ENCODE data around the gene SPATA2L. TPM values are rescaled to one million over a fixed set of nuclear protein-coding genes. Genes with fewer than 3 reads are reported as not detected.

The SPATA2L gene
- total and polyA plus RNA-seq, 10 of the 15 experiments (the other 5 are each of a cell fraction or from before 2014, with no cell fraction given), result 0.20 to 6.9 (median 3.9) TPM; not detected in 1

DNA sequence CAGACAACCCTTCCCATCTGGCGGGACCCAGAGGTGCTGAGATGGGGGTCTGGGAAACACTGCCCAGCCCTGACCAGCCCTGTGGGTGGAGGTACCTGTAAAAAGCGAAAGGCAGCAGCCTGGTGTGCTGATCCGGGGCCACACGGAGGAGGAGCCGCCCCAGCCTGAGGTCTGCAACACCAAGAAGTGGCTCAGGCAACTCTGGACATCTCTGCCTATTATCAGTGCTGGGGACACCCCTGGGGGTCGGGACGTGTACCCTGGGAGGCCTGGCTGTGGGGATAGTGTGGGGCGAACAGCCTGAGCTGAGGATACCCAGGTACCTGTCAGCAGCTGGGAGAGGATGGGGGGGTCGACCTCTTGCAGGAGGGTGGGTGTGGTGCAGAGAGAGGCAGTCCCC is 37.9 kb upstream of the SPATA2L start:
- ChIA-PET RAD21 (ENCODE audit: unreplicated experiment) (no interaction called here), SMC1A (ENCODE audit: uncharacterized antibody, unreplicated experiment) (no interaction called here), CTCF (interaction anchor here (1.0 to 1.4 kb wide), 3 partner anchors 30 to 121 kb away, joined by 3 to 4 read pairs (median 3); no protein-coding TSS in a partner anchor), POLR2A (no interaction called here)
- in situ Hi-C loops (cut with MboI) (no loop called here), intact Hi-C loops (cut with micrococcal nuclease; ENCODE audit: unreplicated experiment) (no loop called here)
- peaks cover 3% of the 10 kb centered on the region; the same call in 1 of the 2 replicates for H3K4me1 ChIP-seq (ENCODE audit: control insufficient read depth, insufficient read depth, low read length)
- no peak overlapping the region for H3K27ac ChIP-seq (ENCODE audit: control insufficient read depth, insufficient read depth)
- H3K9ac ChIP-seq (ENCODE audit: control insufficient read depth, insufficient read depth, low read length), result no peak overlapping the region
- H3K4me3 ChIP-seq, result no peak overlapping the region
- no peaks in the 10 kb centered on the region for H3K27me3 ChIP-seq (replicated peaks in 1 of 2; ENCODE audit: control insufficient read depth in 2 of 2, insufficient read depth in 2 of 2, low read length in 1 of 2)
- H3K79me2 ChIP-seq (ENCODE audit: control insufficient read depth, insufficient read depth, low read length), result no peaks in the 10 kb centered on the region
- ATAC-seq, result no peak
- no peak overlapping the region for H2AFZ ChIP-seq (ENCODE audit: control insufficient read depth, low read depth, low read length)
- H4K20me1 ChIP-seq (ENCODE audit: control insufficient read depth, insufficient read depth), result no peaks in the 10 kb centered on the region
- TF ChIP-seq POLR2AphosphoS2 (IDR thresholded peaks at IDR 0.05; ENCODE audit: low read depth, low read length) (no peak), NFXL1 (IDR thresholded peaks at IDR 0.05; ENCODE audit: borderline replicate concordance) (no peak), PAX8 (IDR thresholded peaks at IDR 0.05) (no peak)
- TF ChIP-seq, protein P1, sequence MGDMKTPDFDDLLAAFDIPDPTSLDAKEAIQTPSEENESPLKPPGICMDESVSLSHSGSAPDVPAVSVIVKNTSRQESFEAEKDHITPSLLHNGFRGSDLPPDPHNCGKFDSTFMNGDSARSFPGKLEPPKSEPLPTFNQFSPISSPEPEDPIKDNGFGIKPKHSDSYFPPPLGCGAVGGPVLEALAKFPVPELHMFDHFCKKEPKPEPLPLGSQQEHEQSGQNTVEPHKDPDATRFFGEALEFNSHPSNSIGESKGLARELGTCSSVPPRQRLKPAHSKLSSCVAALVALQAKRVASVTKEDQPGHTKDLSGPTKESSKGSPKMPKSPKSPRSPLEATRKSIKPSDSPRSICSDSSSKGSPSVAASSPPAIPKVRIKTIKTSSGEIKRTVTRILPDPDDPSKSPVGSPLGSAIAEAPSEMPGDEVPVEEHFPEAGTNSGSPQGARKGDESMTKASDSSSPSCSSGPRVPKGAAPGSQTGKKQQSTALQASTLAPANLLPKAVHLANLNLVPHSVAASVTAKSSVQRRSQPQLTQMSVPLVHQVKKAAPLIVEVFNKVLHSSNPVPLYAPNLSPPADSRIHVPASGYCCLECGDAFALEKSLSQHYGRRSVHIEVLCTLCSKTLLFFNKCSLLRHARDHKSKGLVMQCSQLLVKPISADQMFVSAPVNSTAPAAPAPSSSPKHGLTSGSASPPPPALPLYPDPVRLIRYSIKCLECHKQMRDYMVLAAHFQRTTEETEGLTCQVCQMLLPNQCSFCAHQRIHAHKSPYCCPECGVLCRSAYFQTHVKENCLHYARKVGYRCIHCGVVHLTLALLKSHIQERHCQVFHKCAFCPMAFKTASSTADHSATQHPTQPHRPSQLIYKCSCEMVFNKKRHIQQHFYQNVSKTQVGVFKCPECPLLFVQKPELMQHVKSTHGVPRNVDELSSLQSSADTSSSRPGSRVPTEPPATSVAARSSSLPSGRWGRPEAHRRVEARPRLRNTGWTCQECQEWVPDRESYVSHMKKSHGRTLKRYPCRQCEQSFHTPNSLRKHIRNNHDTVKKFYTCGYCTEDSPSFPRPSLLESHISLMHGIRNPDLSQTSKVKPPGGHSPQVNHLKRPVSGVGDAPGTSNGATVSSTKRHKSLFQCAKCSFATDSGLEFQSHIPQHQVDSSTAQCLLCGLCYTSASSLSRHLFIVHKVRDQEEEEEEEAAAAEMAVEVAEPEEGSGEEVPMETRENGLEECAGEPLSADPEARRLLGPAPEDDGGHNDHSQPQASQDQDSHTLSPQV (IDR thresholded peaks at IDR 0.05), result no peak
- no peak for FAIRE-seq
- no peak for DNase-seq (ENCODE audit: low read depth, low spot score)
- BruUV-seq (replicated peaks), result no TSS peak
- 79% methylated on average over 9 of the region's 9 CpGs for WGBS (ENCODE audit: insufficient coverage, insufficient replicate concordance, low lambda C conversion rate, missing lambda C conversion rate)
- H3K4me2 ChIP-seq (ENCODE audit: control insufficient read depth, insufficient read depth), result no peak overlapping the region
- peaks cover 39 to 42% of the 10 kb centered on the region in 2 experiments for H3K36me3 ChIP-seq (ENCODE audit: control insufficient read depth in 2 of 2, insufficient read depth in 2 of 2, low read length in 1 of 2)
- no peaks in the 10 kb centered on the region; the same call in 2 of the 3 replicates for H3K9me3 ChIP-seq (replicated peaks; ENCODE audit: control insufficient read depth, insufficient read depth, low read length)
